Upper lobe of left lung (tissue), 6 donors: ENCODE measurements around the gene ACVR1B. TPM values are rescaled to one million over a fixed set of nuclear protein-coding genes. Genes with fewer than 3 reads are reported as not detected.
A peak's percentile ranks its signal among the peaks of the same experiment; 100 is the strongest.

Experiments
- ATAC-seq, 2 donors: fragments of 200-7000 bp; cut with Tn5 transposase; one replicate each; pipeline ENCODE4 v1.9.1; 2022; ENCODE audit warnings: mild to moderate bottlenecking in 2 of 2, moderate library complexity in 2 of 2; ENCODE audit not compliant: low FRiP score in 2 of 2
- DNase-seq, 2 donors: peaks; one replicate each; pipeline ENCODE4 v3.0.0-alpha.2; 2019 to 2020
- H3K27ac ChIP-seq, 4 donors: fragments of 200-600 bp; sonication (generic); one replicate each; pipeline ENCODE4 v1.5.1; 2016 to 2019
- H3K27me3 ChIP-seq, 4 donors: fragments of 200-600 bp; sonication (generic); one replicate each; pipeline ENCODE4 v1.5.1; 2017 to 2019
- H3K36me3 ChIP-seq, 4 donors: fragments of 200-600 bp; sonication (generic); one replicate each; pipeline ENCODE4 v1.5.1; 2016 to 2019
- H3K4me1 ChIP-seq, 4 donors: fragments of 200-600 bp; sonication (generic); one replicate each; pipeline ENCODE4 v1.5.1; 2018 to 2019
- H3K4me3 ChIP-seq, 4 donors: fragments of 200-600 bp; sonication (generic); one replicate each; pipeline ENCODE4 v1.5.1; 2017 to 2019; ENCODE audit warnings: mild to moderate bottlenecking in 2 of 4, moderate library complexity in 1 of 4
- H3K9me3 ChIP-seq, 4 donors: fragments of 200-600 bp; sonication (generic); one replicate each; pipeline ENCODE4 v1.5.1; 2018 to 2019
- CTCF ChIP-seq, 6 experiments: fragments of 450-650 bp in 4 of 6; fragments of 200-600 bp in 2 of 6; sonication (generic) in 2 of 6; IDR thresholded peaks; one replicate each; pipeline ENCODE4 v1.5.1; 2016 to 2019; ENCODE audit warnings: antibody characterized with exemption in 6 of 6
- EP300 ChIP-seq, 4 donors: sonication (generic); formaldehyde crosslinking; IDR thresholded peaks; one replicate each; pipeline ENCODE4 v1.5.1; 2017; ENCODE audit warnings: antibody characterized with exemption in 4 of 4, control low read depth in 2 of 4
- POLR2A ChIP-seq, 4 donors: fragments of 450-650 bp; IDR thresholded peaks; one replicate each; pipeline ENCODE4 v1.5.1; 2016 to 2017; ENCODE audit warnings: antibody characterized with exemption in 4 of 4, mild to moderate bottlenecking in 2 of 4
- POLR2AphosphoS5 ChIP-seq, 2 donors: sonication (generic); formaldehyde crosslinking; IDR thresholded peaks; one replicate each; pipeline ENCODE4 v1.5.1; 2017; ENCODE audit warnings: antibody characterized with exemption in 2 of 2
- WGBS, 2 donors: methylation state at CpG; one replicate each; pipeline ENCODE4 v1.1.5; 2017 to 2018; 5-methylcytosine and 5-hydroxymethylcytosine counted together
- total RNA-seq, 6 donors: library from RNA; depleted of rRNA in 4 of 6; stranded (reverse); fragments of >200 nt in 4 of 6; gene quantifications; one replicate each; pipeline versions ENCODE4 v1.1.0 to v1.2.1, GENCODE V29; 2016 to 2021
- donor health status: DM: no; HTN: no; CAD: no; lungs with moderate emphysema.
- donor health status: DM: no; HTN: yes; CAD: no; lungs with severe emphysema.

ACVR1B gene
- total RNA-seq, 6 donors from 2014 or later: 13.0 to 44.9 (median 23.6) TPM

DNA sequence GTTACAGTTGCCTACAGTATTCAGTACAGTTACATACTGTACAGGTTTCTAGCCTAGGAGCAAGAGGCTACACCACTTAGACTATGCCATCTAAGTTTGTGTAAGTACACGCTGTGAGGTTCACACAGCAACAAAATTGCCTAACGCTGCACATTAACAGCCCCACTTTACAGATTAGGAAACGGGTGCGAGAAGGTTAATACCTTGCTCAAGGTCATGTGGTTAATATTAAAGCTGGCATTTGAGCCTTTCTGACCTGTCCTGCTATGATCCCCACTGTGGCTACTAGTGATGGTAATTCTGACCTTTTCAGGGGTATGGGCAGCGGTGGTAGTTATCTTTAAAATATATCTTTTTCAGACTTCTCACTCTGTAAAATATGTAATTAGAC lies 20.9 kb downstream of the ACVR1B start:
- TF ChIP-seq CTCF (IDR thresholded peaks at IDR 0.05) (no peak), POLR2AphosphoS5 (IDR thresholded peaks at IDR 0.05) (no peak), POLR2A (IDR thresholded peaks at IDR 0.05) (no peak), EP300 (IDR thresholded peaks at IDR 0.05) (no peak)
- peak overlapping the region in 1 of 4 donors; percentile 8 for H3K4me3 ChIP-seq
- no peaks in the 10 kb centered on the region for H3K9me3 ChIP-seq
- no peak for DNase-seq
- WGBS, 2 donors: 49 to 68% methylated on average over 5 of the region's 5 CpGs
- peaks cover 0 to 22% (median 12%) of the 10 kb centered on the region in 4 donors for H3K36me3 ChIP-seq
- H3K27ac ChIP-seq: peak overlapping the region; percentile 71 to 83 (median 78)
- no peaks in the 10 kb centered on the region for H3K27me3 ChIP-seq
- ATAC-seq: peak in 1 of 2 donors; percentile 1
- H3K4me1 ChIP-seq: peaks cover 47 to 65% (median 61%) of the 10 kb centered on the region in 4 donors

DNA sequence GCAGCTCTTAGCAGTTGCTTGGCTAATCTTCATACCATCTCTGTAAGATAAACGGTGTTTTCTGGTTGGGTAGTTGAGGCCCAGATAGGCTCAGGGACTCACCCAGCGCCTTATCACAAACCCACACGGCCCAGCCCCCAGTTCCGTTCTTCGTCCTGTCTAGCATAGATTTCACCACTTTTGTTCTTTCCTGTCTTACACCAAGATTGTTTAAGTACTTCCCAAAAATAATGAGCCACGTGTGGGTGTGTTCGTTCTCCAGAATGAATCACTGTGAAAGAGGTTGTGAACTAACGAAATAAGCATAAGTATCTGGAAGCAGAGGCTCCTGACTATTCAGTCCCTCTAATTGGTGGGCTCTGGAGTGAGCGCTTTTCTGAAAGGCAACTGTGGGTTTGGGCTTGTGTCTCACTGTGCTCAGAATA lies 21.4 kb downstream of the ACVR1B start:
- peaks cover 0 to 24% (median 12%) of the 10 kb centered on the region in 4 donors for H3K36me3 ChIP-seq
- peak overlapping the region; percentile 71 to 83 (median 78) for H3K27ac ChIP-seq
- no peaks in the 10 kb centered on the region for H3K27me3 ChIP-seq
- H3K4me3 ChIP-seq: peak overlapping the region in 1 of 4 donors; percentile 8
- peak; percentile 54 to 79 for TF ChIP-seq POLR2AphosphoS5 (IDR thresholded peaks at IDR 0.05)
- TF ChIP-seq EP300 (IDR thresholded peaks at IDR 0.05): peak in 2 of 4 donors; percentile 65 to 82
- peak in 1 of 4 donors; percentile 26 for TF ChIP-seq POLR2A (IDR thresholded peaks at IDR 0.05)
- no peak for TF ChIP-seq CTCF (IDR thresholded peaks at IDR 0.05)
- ATAC-seq (peak; percentile 80 to 87), DNase-seq (peak in 1 of 2 donors; percentile 86)
- H3K4me1 ChIP-seq: peaks cover 51 to 65% (median 62%) of the 10 kb centered on the region in 4 donors
- no peaks in the 10 kb centered on the region for H3K9me3 ChIP-seq
- 16 to 31% methylated on average over 9 of the region's 9 CpGs for WGBS, 2 donors

GRCh38 chr12:51973560-51973959 lies 22.1 kb downstream of the ACVR1B start:
- 63 to 66% methylated on average over 4 of the region's 4 CpGs for WGBS, 2 donors
- Histone ChIP-seq H3K4me1 (peaks cover 52 to 67% (median 63%) of the 10 kb centered on the region in 4 donors), H3K27ac (peak overlapping the region; percentile 71 to 83 (median 78)), H3K36me3 (peaks cover 0 to 29% (median 12%) of the 10 kb centered on the region in 4 donors), H3K9me3 (no peaks in the 10 kb centered on the region), H3K27me3 (no peaks in the 10 kb centered on the region), H3K4me3 (no peak overlapping the region)
- DNase-seq (no peak), ATAC-seq (no peak)
- TF ChIP-seq EP300 (IDR thresholded peaks at IDR 0.05): no peak
- TF ChIP-seq POLR2AphosphoS5 (IDR thresholded peaks at IDR 0.05): no peak
- TF ChIP-seq CTCF (IDR thresholded peaks at IDR 0.05): no peak
- TF ChIP-seq POLR2A (IDR thresholded peaks at IDR 0.05): no peak

DNA sequence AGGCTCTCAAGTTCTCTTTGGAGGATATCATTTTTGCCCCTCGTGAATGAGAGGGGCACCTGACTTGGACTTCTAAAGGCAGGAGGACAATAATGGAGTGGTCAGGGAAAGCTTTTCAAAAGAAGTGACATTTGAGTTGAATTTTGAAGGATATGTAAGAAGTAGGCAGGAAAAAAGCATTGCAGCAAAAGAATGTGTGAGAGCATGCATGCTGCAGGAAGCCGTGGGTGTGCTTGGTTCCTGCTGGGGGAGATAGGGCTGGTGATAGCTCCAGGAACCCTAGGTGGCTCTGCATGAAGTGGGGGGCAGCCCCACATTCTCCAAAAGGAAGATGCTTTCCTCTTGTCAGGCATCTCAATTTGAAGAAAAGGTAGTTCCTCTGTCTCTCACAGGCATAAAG lies 23.1 kb downstream of the ACVR1B start:
- WGBS, 2 donors: 37 to 46% methylated on average over 2 of the region's 2 CpGs
- Histone ChIP-seq H3K36me3 (peaks cover 0 to 29% (median 12%) of the 10 kb centered on the region in 4 donors), H3K27me3 (no peaks in the 10 kb centered on the region), H3K9me3 (no peaks in the 10 kb centered on the region), H3K27ac (peak overlapping the region in 2 of 4 donors; percentile 80 to 83), H3K4me1 (peaks cover 52 to 69% (median 64%) of the 10 kb centered on the region in 4 donors), H3K4me3 (no peak overlapping the region)
- ATAC-seq (no peak), DNase-seq (no peak)
- no peak for TF ChIP-seq CTCF (IDR thresholded peaks at IDR 0.05)
- TF ChIP-seq POLR2A (IDR thresholded peaks at IDR 0.05): no peak
- TF ChIP-seq EP300 (IDR thresholded peaks at IDR 0.05): no peak
- TF ChIP-seq POLR2AphosphoS5 (IDR thresholded peaks at IDR 0.05): no peak

GRCh38 chr12:51975196-51975595 lies 23.7 kb downstream of the ACVR1B start:
- Histone ChIP-seq H3K4me1 (peaks cover 55 to 74% (median 65%) of the 10 kb centered on the region in 4 donors), H3K36me3 (peaks cover 0 to 29% (median 12%) of the 10 kb centered on the region in 4 donors), H3K9me3 (no peaks in the 10 kb centered on the region), H3K4me3 (no peak overlapping the region), H3K27me3 (no peaks in the 10 kb centered on the region), H3K27ac (peak overlapping the region in 1 of 4 donors; percentile 73)
- DNase-seq (peak in 1 of 2 donors; percentile 3), ATAC-seq (no peak)
- TF ChIP-seq CTCF (IDR thresholded peaks at IDR 0.05) (no peak), POLR2AphosphoS5 (IDR thresholded peaks at IDR 0.05) (no peak), POLR2A (IDR thresholded peaks at IDR 0.05) (no peak), EP300 (IDR thresholded peaks at IDR 0.05) (no peak)
- WGBS, 2 donors: 79 to 90% methylated on average over 7 to 8 of the region's 8 CpGs
